HUES48 (cell line): Measurements from ENCODE around the gene ARFGEF3.

Source experiments
- H3K27ac ChIP-seq: one replicate; pipeline ENCODE4 v1.7.0; 2013; ENCODE audit warnings: low read depth, low read length, inconsistent platforms
- H3K27me3 ChIP-seq: 2 replicates; pipeline ENCODE4 v1.6.1; 2013; ENCODE audit warnings: mild to moderate bottlenecking, low read length; ENCODE audit not compliant: control insufficient read depth, insufficient read depth
- H3K36me3 ChIP-seq: 2 replicates; pipeline ENCODE4 v1.6.1; 2013; ENCODE audit warnings: low read length; ENCODE audit not compliant: control insufficient read depth, insufficient read depth
- H3K4me1 ChIP-seq: 2 replicates; pipeline ENCODE4 v1.6.1; 2013; ENCODE audit warnings: mild to moderate bottlenecking, low read length; ENCODE audit not compliant: control insufficient read depth, insufficient read depth
- H3K4me3 ChIP-seq: 2 replicates; pipeline ENCODE4 v1.5.1; 2013; ENCODE audit warnings: mild to moderate bottlenecking, low read depth, low read length
- H3K9ac ChIP-seq: 2 replicates; pipeline ENCODE4 v1.6.1; 2013; ENCODE audit warnings: mild to moderate bottlenecking, low read depth, low read length, moderate library complexity
- H3K9me3 ChIP-seq: 2 replicates; pipeline ENCODE4 v1.6.1; 2013; ENCODE audit warnings: low read length; ENCODE audit not compliant: control insufficient read depth, insufficient read depth

ARFGEF3 gene

DNA sequence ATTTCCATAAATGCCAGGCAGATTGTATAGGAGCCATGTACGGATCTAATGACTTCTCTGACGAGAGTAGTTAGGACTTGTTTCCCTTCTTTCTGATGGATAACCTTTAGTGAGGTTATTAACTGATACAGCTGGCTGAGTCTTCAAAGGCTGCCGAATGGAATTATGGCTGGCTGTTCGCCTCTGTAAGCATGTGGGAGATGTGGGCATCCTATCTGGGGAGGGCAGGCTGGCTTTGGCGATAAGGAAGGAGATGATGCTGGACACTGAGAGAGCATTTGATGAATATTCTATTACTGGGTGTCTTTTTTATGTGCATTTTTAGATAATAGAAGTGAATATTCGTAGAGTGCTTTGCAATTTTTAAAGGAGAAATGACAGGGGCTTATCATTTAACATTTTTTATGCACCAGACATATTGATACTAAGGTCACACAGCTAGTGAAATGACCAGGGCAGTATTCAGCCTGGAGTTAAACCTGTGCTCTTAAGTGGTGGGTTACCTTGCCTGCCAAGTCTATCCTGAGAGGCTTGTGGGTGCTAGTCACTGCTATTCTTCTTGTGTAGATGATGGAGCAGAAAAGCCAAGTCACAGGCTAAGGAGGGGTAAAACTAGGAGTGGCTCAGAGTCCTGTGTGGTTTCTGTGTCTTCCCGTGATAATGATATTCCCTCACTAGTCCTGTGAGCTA is 53.5 kb downstream of the ARFGEF3 start:
- Histone ChIP-seq H3K4me1 (no peaks in the 10 kb centered on the region), H3K27me3 (no peaks in the 10 kb centered on the region), H3K9me3 (no peaks in the 10 kb centered on the region), H3K27ac (no peak overlapping the region), H3K4me3 (no peak overlapping the region), H3K9ac (no peak overlapping the region), H3K36me3 (0 out of 2 replicates have a peak, but pooled peaks cover 7% of the 10 kb centered on the region)

DNA sequence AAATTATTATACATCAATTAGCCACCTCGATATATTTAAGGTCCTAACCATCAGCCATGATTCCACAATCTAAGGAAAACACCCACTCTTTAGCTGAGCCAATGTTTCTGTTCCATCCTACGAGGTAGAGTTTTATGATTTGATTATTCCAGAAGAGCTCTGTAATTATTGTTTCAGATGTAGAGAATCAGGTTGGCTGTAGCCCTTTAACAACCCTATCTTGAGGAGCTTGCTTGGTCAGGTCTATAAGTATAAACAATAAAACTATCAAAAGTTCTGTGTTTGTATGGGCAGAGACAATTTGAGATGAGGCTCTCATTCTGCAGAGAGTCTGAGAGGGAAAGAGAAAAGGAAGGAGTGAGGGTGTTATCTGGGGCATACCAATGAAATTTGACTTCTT is 56.7 kb downstream of the ARFGEF3 start, which contains the start of gene PBOV1:
PBOV1 (minus strand) TSS at position 43 of the 400 bp plus-strand sequence. CDS start 96 bp downstream, outside the sequence.
- no peak within 1 kb of the TSS for H3K27ac ChIP-seq
- no peaks in the 10 kb centered on the region for H3K4me1 ChIP-seq
- H3K36me3 ChIP-seq: no peaks in the 10 kb centered on the region
- no peaks in the 10 kb centered on the region for H3K27me3 ChIP-seq
- no peak within 1 kb of the TSS for H3K9ac ChIP-seq
- no peak within 1 kb of the TSS for H3K4me3 ChIP-seq
- no peaks in the 10 kb centered on the region for H3K9me3 ChIP-seq

DNA sequence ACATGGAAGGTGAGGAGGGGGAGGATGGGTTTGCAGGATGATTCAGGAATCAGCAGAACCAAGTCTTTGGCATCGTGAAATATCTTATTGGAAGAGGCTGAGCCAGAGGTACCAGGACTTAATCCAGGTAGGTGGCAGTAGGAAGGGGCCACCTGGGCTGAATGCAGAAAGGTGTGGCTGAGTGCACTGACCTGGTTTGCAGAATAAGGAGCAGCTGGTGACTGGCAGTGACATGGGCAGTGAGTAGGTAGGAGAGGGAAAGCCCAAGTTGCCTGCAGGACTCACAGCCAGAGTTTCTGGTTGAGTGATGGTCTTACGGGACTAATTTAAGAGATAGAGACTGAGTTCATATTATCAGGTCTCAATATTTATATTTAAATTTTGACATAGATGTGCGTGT is 57.7 kb downstream of the ARFGEF3 start:
- H3K36me3 ChIP-seq: peaks cover 2% of the 10 kb centered on the region; the same call in 1 of the 2 replicates
- no peak overlapping the region for H3K27ac ChIP-seq

DNA sequence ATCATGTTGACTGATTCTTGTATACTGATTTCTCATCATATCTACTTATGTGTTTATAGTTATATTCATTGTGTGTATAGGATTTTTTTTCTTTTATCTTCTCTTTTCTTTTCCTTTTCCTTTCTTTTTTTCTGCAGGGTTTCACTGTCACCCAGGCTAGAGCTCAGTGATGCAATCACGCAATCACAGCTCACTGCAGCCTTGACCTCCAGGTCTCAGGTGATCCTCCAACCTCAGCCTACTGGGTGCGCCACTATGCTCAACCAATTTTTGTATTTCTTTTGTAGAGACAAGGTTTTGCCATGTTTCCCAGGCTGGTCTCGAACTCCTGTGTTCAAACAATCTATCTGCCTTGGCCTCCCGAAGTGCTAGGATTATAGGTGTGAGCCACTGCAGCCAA is 58.2 kb downstream of the ARFGEF3 start:
- H3K36me3 ChIP-seq: peaks cover 3% of the 10 kb centered on the region; the same call in 1 of the 2 replicates
- no peaks in the 10 kb centered on the region for H3K27me3 ChIP-seq
- no peaks in the 10 kb centered on the region for H3K4me1 ChIP-seq
- no peaks in the 10 kb centered on the region for H3K9me3 ChIP-seq
- H3K27ac ChIP-seq: no peak overlapping the region
- H3K9ac ChIP-seq: no peak overlapping the region
- H3K4me3 ChIP-seq: no peak overlapping the region

More for the DNA sequence above, 57.7 kb downstream of the ARFGEF3 start:
- Histone ChIP-seq H3K4me3 (no peak overlapping the region), H3K9ac (no peak overlapping the region), H3K27me3 (no peaks in the 10 kb centered on the region), H3K4me1 (no peaks in the 10 kb centered on the region), H3K9me3 (no peaks in the 10 kb centered on the region)

DNA sequence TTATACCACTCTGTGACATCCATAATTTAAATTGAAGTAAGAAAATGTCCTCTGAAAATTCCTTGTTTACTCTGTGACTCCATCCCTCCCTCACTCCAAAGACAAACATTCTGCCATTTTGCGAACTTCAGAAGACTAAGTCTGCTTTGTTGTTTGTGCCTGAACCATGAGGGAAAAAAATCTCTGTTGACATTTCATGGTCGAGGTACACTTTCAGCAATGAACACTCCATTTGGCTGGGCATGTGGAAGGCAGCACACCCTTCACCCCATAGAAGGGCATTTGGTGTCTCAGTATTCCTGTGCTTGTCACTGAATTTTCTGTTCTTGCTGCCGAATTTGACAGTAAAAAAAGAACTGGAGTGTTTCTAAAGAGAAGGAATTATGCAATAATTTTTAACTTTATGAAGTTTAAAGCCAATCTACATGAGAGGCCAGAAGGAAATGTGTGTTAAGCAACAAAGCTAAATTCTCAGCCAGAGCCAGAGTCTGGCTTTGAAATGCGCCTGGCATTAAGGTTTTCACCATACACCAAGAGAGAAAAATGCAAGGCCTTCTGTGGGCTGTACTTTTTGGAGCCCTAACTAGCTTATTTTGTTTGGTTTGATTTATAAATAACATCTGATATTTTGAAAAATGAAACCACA is 61.3 kb downstream of the ARFGEF3 start:
- Histone ChIP-seq H3K27me3 (no peaks in the 10 kb centered on the region), H3K4me3 (no peak overlapping the region), H3K27ac (no peak overlapping the region)

DNA sequence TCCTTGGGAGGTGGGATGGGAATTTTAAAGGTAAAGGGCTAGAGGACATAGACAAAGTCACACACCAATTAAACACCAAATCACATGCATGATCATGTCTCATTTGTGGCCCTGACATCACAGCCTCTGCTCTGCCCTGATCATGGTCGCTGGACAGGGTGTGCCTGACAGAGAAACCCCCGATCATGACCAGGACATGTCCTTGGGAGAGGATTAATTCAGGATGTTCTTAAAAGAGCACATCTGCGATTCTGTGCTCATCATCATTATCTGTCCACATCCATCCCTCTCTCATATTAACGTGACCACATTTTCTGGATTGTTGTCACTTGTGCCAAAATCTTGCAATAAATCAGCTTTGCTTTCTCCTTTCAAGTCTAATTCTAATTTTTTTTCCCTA is 64.2 kb downstream of the ARFGEF3 start:
- Histone ChIP-seq H3K4me3 (no peak overlapping the region), H3K9ac (no peak overlapping the region), H3K4me1 (no peaks in the 10 kb centered on the region), H3K27ac (no peak overlapping the region), H3K36me3 (peaks cover 8% of the 10 kb centered on the region), H3K9me3 (no peaks in the 10 kb centered on the region), H3K27me3 (no peaks in the 10 kb centered on the region)

More for the DNA sequence above, 61.3 kb downstream of the ARFGEF3 start:
- Histone ChIP-seq H3K9me3 (no peaks in the 10 kb centered on the region), H3K36me3 (peaks cover 3% of the 10 kb centered on the region; the same call in 1 of the 2 replicates), H3K9ac (no peak overlapping the region), H3K4me1 (no peaks in the 10 kb centered on the region)

DNA sequence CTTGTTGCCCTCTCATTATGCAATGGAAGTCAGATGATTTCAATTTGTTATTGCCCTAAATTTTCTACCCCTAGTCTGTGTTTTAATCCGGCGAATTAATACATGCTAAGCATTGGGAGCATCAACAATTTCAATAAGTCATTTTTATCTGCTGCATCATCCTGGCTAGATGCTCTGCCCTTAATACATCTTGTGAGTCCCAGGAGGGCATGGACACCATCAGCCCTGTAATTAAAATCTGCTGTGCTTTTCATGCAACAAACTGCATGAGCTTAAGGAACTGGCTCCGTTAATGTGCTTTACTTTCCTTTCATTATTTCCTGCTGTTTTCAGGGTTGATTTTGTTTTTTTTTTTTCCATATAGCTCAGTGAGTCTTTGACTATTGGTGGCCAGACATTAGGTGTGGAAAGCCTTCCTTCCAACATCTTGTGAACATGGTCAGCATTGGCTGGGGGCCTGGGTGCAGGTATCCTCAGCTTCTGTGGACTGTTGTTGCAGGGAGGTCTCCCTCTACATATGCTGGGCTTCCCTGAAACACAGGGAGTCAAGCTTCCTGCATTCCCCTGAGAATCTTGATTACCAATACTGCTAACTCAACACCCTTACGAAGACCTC is 65.1 kb downstream of the ARFGEF3 start:
- Histone ChIP-seq H3K4me3 (no peak overlapping the region), H3K36me3 (peaks cover 8% of the 10 kb centered on the region), H3K27me3 (no peaks in the 10 kb centered on the region), H3K9ac (no peak overlapping the region), H3K9me3 (no peaks in the 10 kb centered on the region), H3K27ac (no peak overlapping the region), H3K4me1 (no peaks in the 10 kb centered on the region)

DNA sequence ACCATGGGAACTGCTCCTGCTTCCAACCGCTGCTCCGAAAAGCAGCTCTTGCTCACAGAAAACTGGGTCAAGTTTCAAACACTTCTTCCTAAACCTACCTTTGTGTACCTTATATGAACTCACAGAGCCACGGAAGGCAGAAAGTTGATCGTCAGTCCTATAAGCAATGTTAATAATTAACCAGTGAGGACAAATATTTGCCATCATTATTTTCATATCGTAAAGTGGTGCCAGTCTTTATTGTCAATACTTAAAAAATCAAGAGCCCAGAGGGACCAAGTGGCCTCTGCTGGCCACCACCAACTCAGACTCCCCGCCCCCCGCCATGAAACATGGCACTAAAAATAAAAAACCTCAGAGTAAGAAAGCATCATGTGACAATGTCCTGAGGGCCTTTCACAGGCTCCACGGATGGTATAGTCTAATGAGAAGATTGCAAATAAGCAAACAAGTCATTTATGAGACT is 65.6 kb downstream of the ARFGEF3 start:
- Histone ChIP-seq H3K27me3 (no peaks in the 10 kb centered on the region), H3K9me3 (no peaks in the 10 kb centered on the region), H3K36me3 (peaks cover 8% of the 10 kb centered on the region), H3K4me3 (no peak overlapping the region), H3K27ac (no peak overlapping the region), H3K9ac (no peak overlapping the region), H3K4me1 (no peaks in the 10 kb centered on the region)

DNA sequence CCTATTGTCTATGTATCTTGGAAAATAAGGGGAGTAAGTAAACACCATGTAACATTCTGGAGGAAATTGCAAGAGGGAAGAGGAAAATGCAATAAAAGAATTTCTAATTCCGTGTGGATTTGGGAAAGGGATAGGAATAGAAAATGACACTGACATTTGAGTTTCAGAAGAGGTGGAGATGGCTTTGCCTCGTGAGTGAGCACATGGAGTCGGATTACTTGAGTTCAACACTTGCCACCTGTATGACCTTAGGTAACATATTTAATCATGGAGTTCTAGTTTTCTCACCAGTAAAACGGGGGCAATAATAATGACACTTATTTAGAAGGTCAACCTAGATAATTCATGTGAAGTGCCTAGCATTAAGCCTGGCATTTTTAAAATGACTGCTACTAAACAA is 67.3 kb downstream of the ARFGEF3 start:
- Histone ChIP-seq H3K9me3 (no peaks in the 10 kb centered on the region), H3K36me3 (peaks cover 8% of the 10 kb centered on the region), H3K27me3 (no peaks in the 10 kb centered on the region), H3K4me3 (no peak overlapping the region), H3K27ac (no peak overlapping the region), H3K9ac (no peak overlapping the region), H3K4me1 (no peaks in the 10 kb centered on the region)

DNA sequence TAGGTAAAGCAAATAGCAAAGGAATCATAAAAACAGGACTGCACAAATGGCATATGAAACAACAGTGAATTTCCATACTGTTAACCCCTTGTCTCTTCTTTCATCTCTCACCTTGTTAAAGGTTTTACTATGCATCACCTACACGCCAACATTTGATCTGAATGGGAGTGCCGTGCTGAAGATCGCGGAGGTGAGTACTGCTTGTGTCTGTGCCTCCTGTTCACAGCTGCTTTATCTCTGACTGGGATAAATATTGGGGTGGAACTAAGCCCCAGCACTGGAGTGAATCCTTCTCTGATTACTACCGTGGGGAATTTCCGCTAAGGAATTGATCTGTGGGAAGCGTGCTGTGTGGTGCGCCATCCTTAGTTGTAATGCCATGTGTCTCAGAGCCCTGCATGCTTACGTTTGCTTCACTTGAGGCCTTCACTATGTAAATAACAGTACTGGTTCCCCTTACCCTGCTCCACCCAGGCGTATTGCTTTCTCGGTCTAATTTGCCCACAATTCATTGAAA is 68.0 kb downstream of the ARFGEF3 start:
- H3K4me3 ChIP-seq: no peak overlapping the region
- no peak overlapping the region for H3K9ac ChIP-seq
- peaks cover 5% of the 10 kb centered on the region; the same call in 1 of the 2 replicates for H3K36me3 ChIP-seq
- H3K27ac ChIP-seq: no peak overlapping the region
- no peaks in the 10 kb centered on the region for H3K9me3 ChIP-seq
- no peaks in the 10 kb centered on the region for H3K27me3 ChIP-seq
- no peaks in the 10 kb centered on the region for H3K4me1 ChIP-seq

DNA sequence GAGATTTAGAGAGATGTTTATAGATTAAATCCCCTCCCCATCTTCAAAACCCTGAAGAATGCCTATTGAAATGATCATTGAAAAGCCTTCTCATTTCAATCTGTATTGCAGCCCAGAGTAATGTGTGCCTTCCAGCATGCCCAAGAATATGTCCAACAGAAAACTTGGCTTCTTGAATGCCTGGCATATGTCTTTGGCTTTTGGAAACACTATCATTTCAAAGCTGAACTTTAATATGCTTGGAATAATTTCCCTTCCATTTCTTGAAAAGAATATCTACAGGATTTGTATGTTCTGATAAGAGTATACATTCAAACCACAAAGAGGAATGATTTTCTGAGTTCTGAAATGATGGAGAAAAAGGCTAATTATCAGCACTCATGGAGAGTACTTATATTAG is 68.5 kb downstream of the ARFGEF3 start:
- Histone ChIP-seq H3K36me3 (peaks cover 5% of the 10 kb centered on the region; the same call in 1 of the 2 replicates), H3K4me1 (no peaks in the 10 kb centered on the region), H3K9ac (no peak overlapping the region), H3K9me3 (no peaks in the 10 kb centered on the region), H3K27me3 (no peaks in the 10 kb centered on the region), H3K27ac (no peak overlapping the region), H3K4me3 (no peak overlapping the region)
